ENCODE data around the gene ATF4. TPM values are rescaled to one million over a fixed set of nuclear protein-coding genes. Genes with fewer than 3 reads are reported as not detected.

The ATF4 gene
- total RNA-seq, 2 donors from 2014 or later, result 294 to 334 TPM

DNA sequence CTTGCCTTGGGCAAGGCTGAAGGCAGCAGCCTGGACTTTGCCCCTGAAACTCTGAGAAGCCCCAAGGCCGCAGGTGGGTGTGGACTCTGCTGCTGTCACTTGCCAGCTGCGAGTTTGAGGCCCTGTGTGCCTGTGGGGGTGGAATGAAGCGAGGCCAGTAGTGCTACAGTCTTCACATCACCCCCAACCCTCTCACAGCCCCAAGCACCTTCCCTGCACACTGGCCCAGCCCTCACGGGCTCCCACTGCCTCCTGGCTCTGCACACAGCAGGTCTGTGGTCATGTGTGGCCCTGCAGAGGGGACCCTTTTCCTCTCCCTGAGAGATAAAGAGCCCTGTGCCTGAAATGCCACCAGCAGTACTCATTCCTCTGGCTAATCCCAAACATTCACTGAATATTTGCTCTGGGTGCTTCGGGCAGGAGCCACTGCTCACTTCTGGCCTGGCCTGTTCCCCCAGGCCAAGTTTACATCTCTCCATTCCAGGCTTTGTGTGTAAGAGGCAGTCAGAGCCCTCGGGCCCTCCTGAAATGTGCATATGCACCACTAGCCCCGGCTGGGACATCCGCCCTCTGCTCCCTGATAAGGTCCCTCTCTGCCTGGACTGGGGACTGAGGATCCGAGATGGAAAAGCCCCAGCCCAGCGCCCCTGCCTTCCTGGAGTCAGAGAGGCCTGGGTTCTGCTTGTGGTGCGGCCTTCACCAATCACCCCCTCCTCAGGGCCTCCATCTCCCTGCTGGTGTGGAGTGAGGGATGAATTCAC, 45.8 kb upstream of the ATF4 start:
- no peaks in the 10 kb centered on the region for H3K27me3 ChIP-seq (replicated peaks; ENCODE audit: insufficient read depth)
- 74% methylated on average over 11 of the region's 11 CpGs for WGBS
- no peaks in the 10 kb centered on the region for H3K4me1 ChIP-seq (replicated peaks)
- DNase-seq (ENCODE audit: low spot score), result no peak
- H3K36me3 ChIP-seq, result no peaks in the 10 kb centered on the region
- TF ChIP-seq POLR2AphosphoS5 (IDR thresholded peaks at IDR 0.05) (no peak), POLR2A (IDR thresholded peaks at IDR 0.05) (no peak)
- TF ChIP-seq, protein P1, sequence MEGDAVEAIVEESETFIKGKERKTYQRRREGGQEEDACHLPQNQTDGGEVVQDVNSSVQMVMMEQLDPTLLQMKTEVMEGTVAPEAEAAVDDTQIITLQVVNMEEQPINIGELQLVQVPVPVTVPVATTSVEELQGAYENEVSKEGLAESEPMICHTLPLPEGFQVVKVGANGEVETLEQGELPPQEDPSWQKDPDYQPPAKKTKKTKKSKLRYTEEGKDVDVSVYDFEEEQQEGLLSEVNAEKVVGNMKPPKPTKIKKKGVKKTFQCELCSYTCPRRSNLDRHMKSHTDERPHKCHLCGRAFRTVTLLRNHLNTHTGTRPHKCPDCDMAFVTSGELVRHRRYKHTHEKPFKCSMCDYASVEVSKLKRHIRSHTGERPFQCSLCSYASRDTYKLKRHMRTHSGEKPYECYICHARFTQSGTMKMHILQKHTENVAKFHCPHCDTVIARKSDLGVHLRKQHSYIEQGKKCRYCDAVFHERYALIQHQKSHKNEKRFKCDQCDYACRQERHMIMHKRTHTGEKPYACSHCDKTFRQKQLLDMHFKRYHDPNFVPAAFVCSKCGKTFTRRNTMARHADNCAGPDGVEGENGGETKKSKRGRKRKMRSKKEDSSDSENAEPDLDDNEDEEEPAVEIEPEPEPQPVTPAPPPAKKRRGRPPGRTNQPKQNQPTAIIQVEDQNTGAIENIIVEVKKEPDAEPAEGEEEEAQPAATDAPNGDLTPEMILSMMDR (IDR thresholded peaks at IDR 0.05), result no peak
- intact Hi-C loops (cut with DNase I), result no loop called here
- no peak overlapping the region for H3K4me3 ChIP-seq
- no peak overlapping the region for H3K27ac ChIP-seq
- H3K9me3 ChIP-seq, result no peaks in the 10 kb centered on the region

DNA sequence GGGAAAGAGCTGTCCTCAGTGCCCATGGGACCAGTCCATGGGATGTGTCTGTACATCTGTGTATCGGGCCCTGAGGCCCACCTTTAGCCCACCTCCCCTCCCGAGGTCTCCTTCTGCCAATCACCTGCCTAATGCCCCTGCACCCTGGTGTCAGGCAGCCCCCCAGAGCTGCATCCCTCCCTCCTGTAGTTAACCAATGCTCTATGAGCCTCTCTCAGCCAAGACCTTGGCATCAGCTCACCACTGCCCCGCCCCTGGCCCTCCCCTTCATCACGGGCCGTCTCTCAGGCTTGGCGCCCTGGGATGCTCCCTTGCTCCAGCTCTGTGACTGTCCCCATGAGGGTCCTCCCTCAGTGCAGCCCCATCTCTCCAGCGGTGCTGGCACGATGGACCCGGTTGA, 45.0 kb upstream of the ATF4 start:
- TF ChIP-seq POLR2A (IDR thresholded peaks at IDR 0.05) (no peak), POLR2AphosphoS5 (IDR thresholded peaks at IDR 0.05) (no peak)
- TF ChIP-seq, protein P1 (IDR thresholded peaks at IDR 0.05), result no peak
- H3K27me3 ChIP-seq (replicated peaks; ENCODE audit: insufficient read depth), result no peaks in the 10 kb centered on the region
- intact Hi-C loops (cut with DNase I), result no loop called here
- no peak for DNase-seq (ENCODE audit: low spot score)
- 71% methylated on average over 9 of the region's 9 CpGs for WGBS
- H3K36me3 ChIP-seq, result no peaks in the 10 kb centered on the region
- H3K4me3 ChIP-seq, result no peak overlapping the region
- H3K4me1 ChIP-seq (replicated peaks), result no peaks in the 10 kb centered on the region
- H3K27ac ChIP-seq, result no peak overlapping the region
- no peaks in the 10 kb centered on the region for H3K9me3 ChIP-seq

DNA sequence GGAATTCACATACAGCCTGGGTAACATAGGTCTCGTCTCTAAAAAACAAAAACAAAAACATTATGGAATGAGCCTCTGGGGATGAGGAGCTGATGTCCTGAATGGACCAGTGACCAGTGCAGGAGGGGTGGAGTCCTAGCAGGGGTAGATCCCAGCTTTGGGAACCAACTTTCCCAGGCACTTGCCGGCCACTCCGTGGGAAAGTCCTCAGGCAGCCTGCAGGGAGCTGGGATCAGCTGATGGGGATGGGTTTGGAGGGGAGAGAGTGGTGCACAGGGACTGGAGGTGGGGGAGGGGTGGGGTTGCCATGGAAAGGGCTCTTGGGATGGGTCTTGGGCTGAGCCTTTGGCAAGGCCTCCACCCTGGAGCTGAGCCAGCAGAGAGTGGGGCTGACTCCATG, 44.5 kb upstream of the ATF4 start:
- Histone ChIP-seq H3K4me1 (replicated peaks) (no peaks in the 10 kb centered on the region), H3K27ac (no peak overlapping the region), H3K36me3 (no peaks in the 10 kb centered on the region), H3K27me3 (replicated peaks; ENCODE audit: insufficient read depth) (no peaks in the 10 kb centered on the region), H3K9me3 (no peaks in the 10 kb centered on the region), H3K4me3 (no peak overlapping the region)
- no peak for DNase-seq (ENCODE audit: low spot score)
- WGBS, result 85% methylated on average over 3 of the region's 3 CpGs
- TF ChIP-seq POLR2A (IDR thresholded peaks at IDR 0.05) (no peak), POLR2AphosphoS5 (IDR thresholded peaks at IDR 0.05) (no peak)
- intact Hi-C loops (cut with DNase I), result no loop called here

DNA sequence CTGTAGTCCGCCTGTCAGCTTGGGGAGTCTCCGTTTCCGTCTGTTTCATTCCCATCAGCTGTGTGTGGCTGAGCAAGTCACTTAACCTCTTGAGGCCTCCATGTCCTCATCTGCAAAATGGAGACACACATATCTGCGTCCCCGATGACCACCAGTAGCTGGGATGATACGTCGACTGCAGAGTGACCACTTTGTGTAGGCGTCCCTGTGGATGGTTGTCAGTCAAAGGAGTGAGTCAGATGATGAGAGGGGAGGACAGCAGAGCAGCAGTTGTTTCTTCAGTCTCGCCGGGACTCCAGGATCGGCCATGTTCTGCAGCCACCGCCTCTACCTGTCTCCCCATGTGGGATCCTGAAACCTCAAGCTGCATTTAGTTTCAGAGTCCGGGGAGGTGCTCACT, 43.7 kb upstream of the ATF4 start:
- Histone ChIP-seq H3K27ac (no peak overlapping the region), H3K27me3 (replicated peaks; ENCODE audit: insufficient read depth) (no peaks in the 10 kb centered on the region), H3K36me3 (no peaks in the 10 kb centered on the region), H3K4me3 (no peak overlapping the region), H3K9me3 (no peaks in the 10 kb centered on the region), H3K4me1 (replicated peaks) (no peaks in the 10 kb centered on the region)
- DNase-seq (ENCODE audit: low spot score), result no peak
- WGBS, result 92% methylated on average over 13 of the region's 13 CpGs
- intact Hi-C loops (cut with DNase I), result no loop called here
- TF ChIP-seq POLR2A (IDR thresholded peaks at IDR 0.05) (no peak), POLR2AphosphoS5 (IDR thresholded peaks at IDR 0.05) (no peak)
- TF ChIP-seq, protein P1 (IDR thresholded peaks at IDR 0.05), result no peak

DNA sequence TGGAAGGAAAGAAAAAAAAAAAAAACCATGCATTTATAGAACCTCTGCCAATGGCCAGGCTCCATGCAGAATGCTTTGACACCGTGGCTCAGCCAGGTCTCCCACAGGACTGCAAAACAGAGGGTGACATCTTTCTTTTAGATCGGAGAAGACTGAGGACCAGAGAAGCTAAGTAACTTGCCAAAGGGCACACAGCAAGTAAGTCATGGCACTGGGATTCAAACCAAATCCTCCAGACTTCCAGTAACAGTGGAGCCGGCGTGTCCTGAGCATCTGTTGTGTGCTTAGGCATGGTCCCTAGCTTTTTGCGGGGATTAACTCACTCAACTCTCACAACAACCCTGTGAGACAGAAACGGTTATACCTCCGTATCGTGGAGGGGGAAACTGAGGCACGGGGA, 42.8 kb upstream of the ATF4 start:
- TF ChIP-seq POLR2AphosphoS5 (IDR thresholded peaks at IDR 0.05) (no peak), POLR2A (IDR thresholded peaks at IDR 0.05) (no peak)
- TF ChIP-seq, protein P1 (IDR thresholded peaks at IDR 0.05), result no peak
- no peaks in the 10 kb centered on the region for H3K9me3 ChIP-seq
- WGBS, result 90% methylated on average over 9 of the region's 9 CpGs
- H3K4me3 ChIP-seq, result no peak overlapping the region
- H3K36me3 ChIP-seq, result no peaks in the 10 kb centered on the region
- H3K27ac ChIP-seq, result no peak overlapping the region
- H3K27me3 ChIP-seq (replicated peaks; ENCODE audit: insufficient read depth), result no peaks in the 10 kb centered on the region
- DNase-seq (ENCODE audit: low spot score), result no peak
- H3K4me1 ChIP-seq (replicated peaks), result no peaks in the 10 kb centered on the region
- intact Hi-C loops (cut with DNase I), result no loop called here
